Measurements from ENCODE around the gene PSMG3. TPM values are rescaled to one million over a fixed set of nuclear protein-coding genes. Genes with fewer than 3 reads are reported as not detected.

The PSMG3 gene
- total and polyA plus RNA-seq, 2 donors (not counting 3 experiments of a cell fraction or from before 2014, with no cell fraction given) = 25.5 to 49.7 TPM

GRCh38 chr7:1531979-1532455 is 37.8 kb downstream of the PSMG3 start:
- peak overlapping the region; percentile 97 for H3K27ac ChIP-seq (ENCODE audit: insufficient read depth, low read depth, low read length)
- H3K4me2 ChIP-seq (ENCODE audit: insufficient read depth, low read length) = peak overlapping the region; percentile 65
- H3K27me3 ChIP-seq (ENCODE audit: control insufficient read depth in 2 of 2, insufficient read depth in 2 of 2, low read length in 2 of 2) = peaks cover 0 to 1% of the 10 kb centered on the region in 2 experiments
- H3K9ac ChIP-seq (replicated peaks; ENCODE audit: extremely low read depth, insufficient read depth, low read length) = peak overlapping the region; percentile 89
- DNase-seq (ENCODE audit: low read depth, low spot score) (no peak), FAIRE-seq (no peak)
- intact Hi-C loops (cut with micrococcal nuclease) = loop anchor here (1.0 to 2.0 kb wide), 3 partner anchors 28 to 73 kb away; partner anchors contain the start of genes INTS1, MICALL2 and PSMG3
- no peaks in the 10 kb centered on the region for H3K36me3 ChIP-seq (ENCODE audit: control insufficient read depth in 2 of 2, extremely low read depth in 1 of 2, insufficient read depth in 2 of 2, low read length in 2 of 2)
- H3K9me1 ChIP-seq (replicated peaks; ENCODE audit: control insufficient read depth, extremely low read depth, insufficient read depth, low read length) = no peaks in the 10 kb centered on the region
- H3K79me2 ChIP-seq (ENCODE audit: control insufficient read depth, insufficient read depth, low read length) = peaks cover 36% of the 10 kb centered on the region
- peak overlapping the region; percentile 5 to 70 (median 54) for H3K4me3 ChIP-seq (replicated peaks in 1 of 3; ENCODE audit: insufficient read depth in 1 of 3, low read depth in 1 of 3, low read length in 3 of 3)
- ChIA-PET CTCF (interaction anchor here (1.0 to 1.1 kb wide), 2 partner anchors 17 to 27 kb away, joined by 3 read pairs; no protein-coding TSS in a partner anchor), POLR2A (no interaction called here)
- H3K9me3 ChIP-seq (replicated peaks; ENCODE audit: control insufficient read depth, insufficient read depth, low read length) = no peaks in the 10 kb centered on the region
- no peak overlapping the region for H2AFZ ChIP-seq (ENCODE audit: low read depth, low read length)
- no peaks in the 10 kb centered on the region for H4K20me1 ChIP-seq (replicated peaks; ENCODE audit: control insufficient read depth, extremely low read depth, insufficient read depth, low read length)
- dilution Hi-C loops (cut with MboI; ENCODE audit: extremely low pct_ligation_motif_present, low sequenced_read_pairs) = no loop called here
- H3K4me1 ChIP-seq (ENCODE audit: control insufficient read depth, extremely low read depth, insufficient read depth, low read length) = peaks cover 45% of the 10 kb centered on the region
- TF ChIP-seq FOS (IDR thresholded peaks at IDR 0.05; ENCODE audit: borderline replicate concordance, insufficient read depth, low read length) = no peak
- no peak for TF ChIP-seq EZH2 (IDR thresholded peaks at IDR 0.05; ENCODE audit: borderline replicate concordance, low read depth, low read length, severe bottlenecking)
- no peak for TF ChIP-seq JUN (IDR thresholded peaks at IDR 0.05; ENCODE audit: borderline replicate concordance, insufficient read depth, insufficient read length, low read depth)
- no peak for TF ChIP-seq POLR2AphosphoS5 (IDR thresholded peaks at IDR 0.05; ENCODE audit: insufficient read depth, low read depth, low read length)
- no peak for TF ChIP-seq GATA2 (IDR thresholded peaks at IDR 0.05; ENCODE audit: insufficient read depth, insufficient read length, low read depth, low read length)
- no peak for TF ChIP-seq MAX (IDR thresholded peaks at IDR 0.05; ENCODE audit: insufficient read depth, insufficient read length)
- no peak for TF ChIP-seq CTCF (IDR thresholded peaks at IDR 0.05; ENCODE audit: extremely low read depth in 1 of 2, insufficient read depth in 1 of 2, low read depth in 1 of 2, low read length in 2 of 2)
- TF ChIP-seq MYC (IDR thresholded peaks at IDR 0.05; ENCODE audit: low read depth, low read length) = no peak
- no peak for TF ChIP-seq POLR2A (IDR thresholded peaks at IDR 0.05; ENCODE audit: low read depth, low read length)
- TSS peak; percentile 29 for BruUV-seq (replicated peaks)
